H1 (cell line): ENCODE measurements around the gene CDC26. TPM values are rescaled to one million over a fixed set of nuclear protein-coding genes. Genes with fewer than 3 reads are reported as not detected.

Source experiments
- CTCF ChIA-PET: fragments of 300-600 bp; sonication (Branson Sonifier 250); formaldehyde crosslinking; loops from one replicate; lab custom pipeline; 2021; ENCODE audit not compliant: partially characterized antibody; lab: Charles Lee
- POLR2A ChIA-PET: fragments of 300-600 bp; sonication (Branson Sonifier 250); formaldehyde crosslinking; loops from one replicate; lab custom pipeline; 2021; ENCODE audit warnings: inconsistent platforms; ENCODE audit not compliant: partially characterized antibody; lab: Charles Lee
- DNase-seq, 2 experiments: peaks; one replicate each; pipeline versions ENCODE4 v3.0.0 to v3.0.0-alpha.2; 2010 to 2022; ENCODE audit warnings: low spot score in 2 of 2, low read depth in 1 of 2, mixed read lengths in 1 of 2
- FAIRE-seq: peaks from 2 replicates; lab custom pipeline; 2011; peaks lifted over from hg19 to GRCh38; lab: Jason Lieb, UNC
- H2AFZ ChIP-seq: 2 replicates; pipeline ENCODE4 v1.8.1; 2012; ENCODE audit warnings: low read length, inconsistent platforms
- H2AK5ac ChIP-seq: 2 replicates; pipeline ENCODE4 v1.6.1; 2013; ENCODE audit warnings: low read depth, low read length
- H2BK120ac ChIP-seq: replicated peaks from 2 replicates; pipeline ENCODE3; 2013; ENCODE audit warnings: low read depth, low read length, inconsistent platforms
- H2BK12ac ChIP-seq: 2 replicates; pipeline ENCODE4 v1.6.1; 2013; ENCODE audit warnings: low read depth, low read length
- H2BK15ac ChIP-seq: 2 replicates; pipeline ENCODE4 v1.6.1; 2013; ENCODE audit warnings: low read length
- H2BK20ac ChIP-seq: 2 replicates; pipeline ENCODE4 v1.6.1; 2013; ENCODE audit warnings: low read length
- H2BK5ac ChIP-seq: 2 replicates; pipeline ENCODE4 v1.6.1; 2013; ENCODE audit warnings: low read depth, low read length
- H3K14ac ChIP-seq: 2 replicates; pipeline ENCODE4 v1.6.1; 2013; ENCODE audit warnings: inconsistent platforms; ENCODE audit not compliant: insufficient read length
- H3K18ac ChIP-seq: 2 replicates; pipeline ENCODE4 v1.6.1; 2013; ENCODE audit warnings: low read length; ENCODE audit errors: extremely low read depth
- H3K23ac ChIP-seq: 2 replicates; pipeline ENCODE4 v1.6.1; 2013; ENCODE audit warnings: inconsistent platforms; ENCODE audit not compliant: insufficient read length
- H3K23me2 ChIP-seq: 2 replicates; pipeline ENCODE4 v1.6.1; 2013; ENCODE audit warnings: low read depth, low read length
- H3K27ac ChIP-seq: 2 replicates; pipeline ENCODE4 v1.6.1; 2011; ENCODE audit warnings: low read depth, low read length, inconsistent platforms
- H3K27me3 ChIP-seq, 4 experiments: replicated peaks in 1 of 4; 1 replicate in 1 of 4; 2 replicates in 3 of 4; pipeline versions ENCODE4 v1.6.1 to v1.8.1; 2011 to 2013; ENCODE audit warnings: low read length in 3 of 4, mild to moderate bottlenecking in 3 of 4, inconsistent platforms in 2 of 4, mixed read lengths in 2 of 4, moderate library complexity in 1 of 4; ENCODE audit not compliant: control insufficient read depth in 3 of 4, insufficient read depth in 3 of 4; ENCODE audit errors: extremely low read depth in 1 of 4
- H3K36me3 ChIP-seq, 4 experiments: 2 replicates each; pipeline versions ENCODE4 v1.6.1 to v1.8.1; 2011 to 2013; ENCODE audit warnings: mild to moderate bottlenecking in 4 of 4, low read length in 3 of 4, moderate library complexity in 2 of 4, control low read depth in 1 of 4, inconsistent platforms in 1 of 4; ENCODE audit not compliant: insufficient read depth in 4 of 4, control insufficient read depth in 2 of 4
- H3K4ac ChIP-seq: replicated peaks from 2 replicates; pipeline ENCODE3; 2013; ENCODE audit warnings: low read length, low read depth, mixed read lengths, inconsistent platforms; ENCODE audit not compliant: insufficient read length
- H3K4me1 ChIP-seq, 4 experiments: replicated peaks in 1 of 4; 1 replicate in 1 of 4; 2 replicates in 3 of 4; pipeline versions ENCODE4 v1.6.1 to v1.8.1; 2011 to 2013; ENCODE audit warnings: low read length in 3 of 4, inconsistent platforms in 2 of 4, mixed read lengths in 1 of 4; ENCODE audit not compliant: insufficient read depth in 4 of 4, control insufficient read depth in 3 of 4
- H3K4me2 ChIP-seq, 2 experiments: 2 replicates each; pipeline versions ENCODE4 v1.6.1 to v1.8.1; 2011 to 2013; ENCODE audit warnings: low read depth in 2 of 2, low read length in 2 of 2, control low read depth in 1 of 2, inconsistent platforms in 1 of 2, mild to moderate bottlenecking in 1 of 2; ENCODE audit not compliant: insufficient read depth in 1 of 2
- H3K4me3 ChIP-seq, 4 experiments: fragments of 200-600, 300-600 bp in 1 of 4; sonication (generic), shearing (Covaris generic), sonication (Bioruptor Twin) in 1 of 4; 2 replicates each; pipeline versions ENCODE4 v1.5.1 to v1.8.1; 2011 to 2016; ENCODE audit warnings: low read length in 4 of 4, low read depth in 3 of 4, control low read depth in 2 of 4, inconsistent platforms in 2 of 4, mild to moderate bottlenecking in 2 of 4, mixed read lengths in 1 of 4, moderate library complexity in 1 of 4; ENCODE audit not compliant: insufficient read depth in 2 of 4; ENCODE audit errors: extremely low read depth in 1 of 4
- H3K56ac ChIP-seq: replicated peaks from 2 replicates; pipeline ENCODE3; 2013; ENCODE audit warnings: low read depth, mild to moderate bottlenecking, mixed read lengths, low read length, inconsistent platforms; ENCODE audit not compliant: insufficient read length
- H3K79me1 ChIP-seq: 2 replicates; pipeline ENCODE4 v1.6.1; 2013; ENCODE audit warnings: low read depth, low read length, control low read depth
- H3K79me2 ChIP-seq, 2 experiments: 2 replicates each; pipeline versions ENCODE4 v1.6.1 to v1.8.1; 2012 to 2013; ENCODE audit warnings: low read length in 2 of 2, mild to moderate bottlenecking in 2 of 2, inconsistent platforms in 1 of 2; ENCODE audit not compliant: insufficient read depth in 2 of 2, control insufficient read depth in 1 of 2
- H3K9ac ChIP-seq, 4 experiments: replicated peaks in 1 of 4; 1 replicate in 1 of 4; 2 replicates in 3 of 4; pipeline versions ENCODE4 v1.6.1 to v1.8.1; 2011 to 2013; ENCODE audit warnings: low read depth in 3 of 4, low read length in 3 of 4, control low read depth in 2 of 4, mild to moderate bottlenecking in 2 of 4, moderate library complexity in 2 of 4, inconsistent platforms in 1 of 4; ENCODE audit errors: extremely low read depth in 1 of 4
- H3K9me3 ChIP-seq, 2 experiments: 2 replicates each; pipeline versions ENCODE4 v1.6.1 to v1.8.1; 2012 to 2013; ENCODE audit warnings: mild to moderate bottlenecking in 2 of 2, moderate library complexity in 2 of 2, control low read depth in 1 of 2, inconsistent platforms in 1 of 2, low read depth in 1 of 2, low read length in 1 of 2, mixed read lengths in 1 of 2; ENCODE audit not compliant: insufficient read depth in 2 of 2
- H4K20me1 ChIP-seq, 2 experiments: replicated peaks in 1 of 2; 2 replicates each; pipeline versions ENCODE3 to v1.8.1; 2011 to 2013; ENCODE audit warnings: inconsistent platforms in 2 of 2, low read length in 2 of 2, mild to moderate bottlenecking in 1 of 2; ENCODE audit not compliant: insufficient read depth in 2 of 2, control insufficient read depth in 1 of 2
- H4K5ac ChIP-seq: 2 replicates; pipeline ENCODE4 v1.6.1; 2013; ENCODE audit warnings: low read length, low read depth, mixed read lengths, inconsistent platforms; ENCODE audit not compliant: insufficient read length
- H4K8ac ChIP-seq: 2 replicates; pipeline ENCODE4 v1.8.0; 2013; ENCODE audit warnings: mild to moderate bottlenecking, moderate library complexity, low read length, inconsistent platforms; ENCODE audit not compliant: insufficient read depth; ENCODE audit errors: extremely low read depth
- H4K91ac ChIP-seq: replicated peaks from 2 replicates; pipeline ENCODE3; 2013; ENCODE audit warnings: low read length, mixed read lengths, inconsistent platforms; ENCODE audit not compliant: insufficient read length
- CTCF ChIP-seq, 3 experiments: IDR thresholded peaks; 1 replicate in 2 of 3; 2 replicates in 1 of 3; pipeline versions ENCODE4 v1.5.1 to v1.6.1; 2011; ENCODE audit warnings: low read length in 3 of 3, mild to moderate bottlenecking in 3 of 3, inconsistent platforms in 2 of 3, low read depth in 1 of 3, moderate library complexity in 1 of 3; ENCODE audit not compliant: insufficient read depth in 1 of 3; ENCODE audit errors: control extremely low read depth in 1 of 3
- JUN ChIP-seq: IDR thresholded peaks from 2 replicates; pipeline ENCODE4 v1.6.1; 2011; ENCODE audit warnings: low read depth, mild to moderate bottlenecking, improper control_type of control experiment, low read length
- RAD21 ChIP-seq, 2 experiments: IDR thresholded peaks in 1 of 2; conservative IDR thresholded peaks in 1 of 2; 2 replicates each; pipeline ENCODE4 v1.6.1; 2011; ENCODE audit warnings: low read depth in 2 of 2, low read length in 2 of 2, improper control_type of control experiment in 1 of 2, inconsistent platforms in 1 of 2, mild to moderate bottlenecking in 1 of 2, moderate library complexity in 1 of 2
- SP4 ChIP-seq: IDR thresholded peaks from 2 replicates; pipeline ENCODE4 v1.6.1; 2012; ENCODE audit warnings: low read length, inconsistent platforms
- WGBS, 2 experiments: shearing (Covaris generic) in 1 of 2; methylation state at CpG; one replicate each; pipeline versions ENCODE4 v1.1.6 to v1.1.7; 2013 to 2015; ENCODE audit warnings: low lambda C conversion rate in 2 of 2, mixed read lengths in 2 of 2, inconsistent platforms in 1 of 2, low coverage in 1 of 2, missing lambda C conversion rate in 1 of 2; ENCODE audit not compliant: insufficient replicate concordance in 2 of 2, insufficient coverage in 1 of 2, insufficient read length in 1 of 2; ENCODE audit errors: extremely low coverage in 1 of 2, missing lambda C conversion rate in 1 of 2; 5-methylcytosine and 5-hydroxymethylcytosine counted together
- polyA plus RNA-seq, 7 experiments: library from polyadenylated mRNA; depleted of rRNA in 3 of 7; stranded (reverse) in 5 of 7; unstranded in 2 of 7; fragments of >200 nt in 5 of 7; fragments of 200-250 nt in 2 of 7; gene quantifications; 1 replicate in 5 of 7; 2 replicates in 1 of 7; 4 replicates in 1 of 7; pipeline versions ENCODE4 v1.2.1 to v1.2.3, GENCODE V29; 2011 to 2013; ENCODE audit warnings: missing spikeins in 2 of 7, mixed read lengths in 2 of 7
- total RNA-seq: library from RNA; stranded (reverse); fragmentation: NEBNext Ultra II Directional; extraction: Animal tissue kit (Norgen Biotek cat#: 25700); gene quantifications from 2 replicates; pipeline ENCODE4 v1.2.1, GENCODE V29; 2021

The CDC26 gene
- total and polyA plus RNA-seq, 2 of the 8 experiments (the other 6 are each of a cell fraction or from before 2014, with no cell fraction given): 31.5 to 41.9 TPM

GRCh38 chr9:113317777-113318176, 42.4 kb upstream of the CDC26 start:
- Histone ChIP-seq H4K91ac (no peak overlapping the region), H2BK20ac (no peak overlapping the region), H4K5ac (no peak overlapping the region), H2BK15ac (no peak overlapping the region), H3K56ac (no peak overlapping the region), H3K18ac (no peak overlapping the region), H2AK5ac (no peak overlapping the region), H3K4me1 (no peaks in the 10 kb centered on the region), H3K4me2 (no peak overlapping the region), H2BK12ac (no peak overlapping the region), H3K23ac (no peak overlapping the region), H3K27me3 (peaks cover 0 to 2% (median under 1%) of the 10 kb centered on the region in 4 experiments; a peak in 2 of 7 replicates), H2BK5ac (no peak overlapping the region), H3K23me2 (no peaks in the 10 kb centered on the region; the same call in 1 of the 2 replicates), H3K4me3 (no peak overlapping the region), H3K9ac (no peak overlapping the region), H3K79me2 (no peaks in the 10 kb centered on the region), H3K14ac (no peak overlapping the region), H4K8ac (no peak overlapping the region), H2AFZ (no peak overlapping the region), H3K79me1 (no peaks in the 10 kb centered on the region), H4K20me1 (no peaks in the 10 kb centered on the region), H3K36me3 (no peaks in the 10 kb centered on the region), H3K27ac (no peak overlapping the region), H2BK120ac (no peak overlapping the region), H3K9me3 (no peaks in the 10 kb centered on the region), H3K4ac (no peak overlapping the region)
- FAIRE-seq: no peak
- POLR2A ChIA-PET: no interaction called here
- CTCF ChIA-PET: interaction anchor here (0.6 to 3.1 kb wide), 11 partner anchors 9 to 1420 kb away, joined by 3 to 19 read pairs (median 5); partner anchors contain the start of genes RNF183 and WDR31
- DNase-seq: no peak
- no peak for TF ChIP-seq JUN
- TF ChIP-seq RAD21 (IDR thresholded peaks at IDR 0.05 in 1 of 2, conservative IDR thresholded peaks at IDR 0.05 in 1 of 2; ENCODE audit: low read depth in 2 of 2, low read length in 2 of 2): 0 out of 4 replicates have a peak, but pooled peaks of 1 of the 2 experiments have one; percentile 4
- TF ChIP-seq SP4: no peak
- peak in 2 of 3 experiments; percentile 1 to 7; a peak in 2 of 4 replicates for TF ChIP-seq CTCF (IDR thresholded peaks at IDR 0.05; ENCODE audit: control extremely low read depth in 1 of 3, insufficient read depth in 1 of 3, low read depth in 1 of 3, low read length in 3 of 3)
- WGBS, 2 experiments: 88% methylated on average over 2 of the region's 2 CpGs; no CpG with 5 or more reads in 1 of the 2 experiments
